Ovary (tissue), 9 donors: ENCODE measurements around the gene MCM9. TPM values are rescaled to one million over a fixed set of nuclear protein-coding genes. Genes with fewer than 3 reads are reported as not detected.

ENCODE experiments used
- DNase-seq, 5 donors: peaks; one replicate each; pipeline ENCODE4 v3.0.0-alpha.2; 2019 to 2020
- H3K27ac ChIP-seq, 2 donors: fragments of 200-600 bp; one replicate each; pipeline versions ENCODE4 v1.5.1 to v1.8.0; 2019 to 2022
- H3K27me3 ChIP-seq: fragments of 200-600 bp; one replicate; pipeline ENCODE4 v1.8.0; 2022
- H3K36me3 ChIP-seq: fragments of 200-600 bp; sonication (generic); one replicate; pipeline ENCODE4 v1.5.1; 2019
- H3K4me1 ChIP-seq: one replicate; pipeline ENCODE4 v1.8.1; 2013; ENCODE audit warnings: mild to moderate bottlenecking, moderate library complexity; ENCODE audit not compliant: insufficient read depth
- H3K4me3 ChIP-seq: fragments of 200-600 bp; sonication (generic); one replicate; pipeline ENCODE4 v1.5.1; 2017
- H3K9me3 ChIP-seq, 2 donors: fragments of 200-600 bp in 1 of 2; sonication (generic) in 1 of 2; one replicate each; pipeline versions ENCODE4 v1.5.1 to v1.8.1; 2013 to 2019; ENCODE audit warnings: mild to moderate bottlenecking in 1 of 2, moderate library complexity in 1 of 2
- CTCF ChIP-seq, 3 donors: fragments of 450-650 bp in 2 of 3; fragments of 200-600 bp in 1 of 3; IDR thresholded peaks; one replicate each; pipeline versions ENCODE4 v1.5.1 to v1.8.0; 2016 to 2022; ENCODE audit warnings: antibody characterized with exemption in 3 of 3, mild to moderate bottlenecking in 1 of 3
- EP300 ChIP-seq: sonication (generic); formaldehyde crosslinking; IDR thresholded peaks from one replicate; pipeline ENCODE4 v1.6.1; 2017; ENCODE audit warnings: antibody characterized with exemption
- POLR2A ChIP-seq: fragments of 450-650 bp; IDR thresholded peaks from one replicate; pipeline ENCODE4 v1.6.1; 2017; ENCODE audit warnings: antibody characterized with exemption, mild to moderate bottlenecking, moderate library complexity
- WGBS, 3 donors: extraction: QIAGEN DNeasy Blood & Tissue Kit in 1 of 3; methylation state at CpG; one replicate each; pipeline versions ENCODE4 v1.1.5 to v1.1.7; 2013 to 2017; 5-methylcytosine and 5-hydroxymethylcytosine counted together
- intact Hi-C, 4 donors: fragments of 100-400 bp; cut with DNase I; formaldehyde crosslinking; loops; one replicate each; pipeline versions ENCODE4 v1.11.0 to v1.15.1; 2022 to 2023
- polyA plus RNA-seq, 2 donors: library from polyadenylated mRNA; stranded (reverse); fragments of 200-250 nt in 1 of 2; fragments of 350-450 nt in 1 of 2; fragmentation: Illumina TruSeq in 1 of 2; extraction: RNeasy Lipid Tissue Mini Kit (QIAGEN cat#74804) in 1 of 2; gene quantifications; one replicate each; pipeline ENCODE4 v1.2.3, GENCODE V29; 2013 to 2014
- total RNA-seq, 7 donors: library from RNA; depleted of rRNA in 2 of 7; stranded (reverse); fragments of >200 nt in 2 of 7; fragmentation: NEBNext Ultra II Directional in 3 of 7; extraction: Animal tissue kit (Norgen Biotek cat#: 25700) in 3 of 7; gene quantifications; one replicate each; pipeline versions ENCODE4 v1.1.0 to v1.2.4, GENCODE V29; 2016 to 2023
- donor health status: DM: no; HTN: no; CAD: no; lungs with moderate emphysema.
- donor health status: DM: no; HTN: no; CAD: no.
- donor health status: Bipolar disorder and iron deficiency.
- donor health status: DM: yes; HTN: yes; CAD: no.
- donor health status: DM: no; HTN: no; CAD: no.
- donor health status: DM: yes; HTN: yes; CAD: no.

The MCM9 gene
- total and polyA plus RNA-seq, 9 donors = 5.5 to 17.5 (median 11.2) TPM

GRCh38 chr6:118808793-118809638, 125.9 kb downstream of the MCM9 start:
- 81 to 84% (median 84%) methylated on average over 5 of the region's 5 CpGs for WGBS, 3 donors
- no peak for TF ChIP-seq CTCF (IDR thresholded peaks at IDR 0.05)
- TF ChIP-seq POLR2A = no peak
- TF ChIP-seq EP300 = no peak
- Histone ChIP-seq H3K4me1 (no peaks in the 10 kb centered on the region), H3K36me3 (no peaks in the 10 kb centered on the region), H3K27ac (no peak overlapping the region), H3K9me3 (no peaks in the 10 kb centered on the region), H3K27me3 (no peaks in the 10 kb centered on the region), H3K4me3 (no peak overlapping the region)
- DNase-seq = no peak
- intact Hi-C loops = loop anchor here in 1 of 4 donors (10.0 kb wide), 1 partner anchor 524 kb away; no protein-coding TSS in a partner anchor

GRCh38 chr6:118804091-118804490, 130.9 kb downstream of the MCM9 start:
- Histone ChIP-seq H3K4me1 (no peaks in the 10 kb centered on the region), H3K36me3 (no peaks in the 10 kb centered on the region), H3K4me3 (no peak overlapping the region), H3K9me3 (no peaks in the 10 kb centered on the region), H3K27ac (no peak overlapping the region), H3K27me3 (no peaks in the 10 kb centered on the region)
- WGBS, 3 donors = 87 to 94% (median 89%) methylated on average over 4 of the region's 4 CpGs
- no peak for DNase-seq
- no peak for TF ChIP-seq POLR2A
- TF ChIP-seq EP300 = no peak
- TF ChIP-seq CTCF (IDR thresholded peaks at IDR 0.05) = no peak
- intact Hi-C loops = loop anchor here in 2 of 4 donors (5.0 to 10.0 kb wide), 2 partner anchors 519 to 522 kb away; no protein-coding TSS in a partner anchor

- intact Hi-C loops = loop anchor here in 2 of 4 donors (5.0 to 10.0 kb wide), 2 partner anchors 516 to 519 kb away; no protein-coding TSS in a partner anchor
- no peaks in the 10 kb centered on the region for H3K36me3 ChIP-seq
- H3K4me1 ChIP-seq = no peaks in the 10 kb centered on the region
- H3K9me3 ChIP-seq = no peaks in the 10 kb centered on the region
- TF ChIP-seq EP300 (no peak), POLR2A (no peak), CTCF (IDR thresholded peaks at IDR 0.05) (no peak)
- 86 to 88% (median 87%) methylated on average over 6 of the region's 6 CpGs for WGBS, 3 donors
- no peak for DNase-seq
- H3K4me3 ChIP-seq = no peak overlapping the region
- H3K27me3 ChIP-seq = no peaks in the 10 kb centered on the region
- no peak overlapping the region for H3K27ac ChIP-seq
Observed at GRCh38 chr6:118801257-118801656, 133.7 kb downstream of the MCM9 start.

DNA sequence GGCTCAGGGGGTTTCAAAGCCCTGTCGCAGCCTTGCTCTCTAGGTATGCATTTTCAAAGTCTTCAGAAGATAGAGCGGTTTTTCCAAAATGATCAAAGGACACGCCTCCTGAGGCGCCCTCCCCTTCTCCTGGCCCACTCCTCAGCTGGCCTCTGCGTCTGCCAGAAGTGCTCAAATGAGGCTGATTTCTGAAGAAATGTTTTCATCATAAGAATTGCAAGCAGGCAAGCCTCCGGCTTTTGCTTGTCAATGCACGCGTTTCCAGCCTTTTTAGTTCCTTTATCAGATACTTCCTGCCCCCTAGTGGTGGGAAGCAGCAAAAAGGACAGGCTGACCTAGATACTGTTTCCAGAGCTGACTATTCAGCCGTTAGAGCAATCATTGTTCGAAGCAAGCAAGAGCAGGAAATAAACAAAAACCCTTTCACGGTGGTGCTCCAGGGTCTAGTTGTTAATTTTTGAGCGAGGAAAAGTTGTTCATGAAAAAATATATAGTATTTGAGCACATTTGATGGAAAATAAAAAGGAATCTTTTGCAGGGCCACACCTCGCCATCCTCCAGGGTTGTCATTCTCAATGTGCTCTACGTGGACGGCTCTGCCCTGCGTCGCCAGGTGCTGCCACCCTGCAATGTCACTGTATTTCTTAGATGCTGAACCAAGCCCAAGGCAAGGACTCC, 134.4 kb downstream of the MCM9 start:
- no peak overlapping the region for H3K4me3 ChIP-seq
- TF ChIP-seq EP300 = no peak
- no peak for TF ChIP-seq POLR2A
- TF ChIP-seq CTCF (IDR thresholded peaks at IDR 0.05) = peak; percentile 61 to 87 (median 73)
- no peaks in the 10 kb centered on the region for H3K9me3 ChIP-seq
- peak; percentile 68 to 84 (median 78) for DNase-seq
- H3K27ac ChIP-seq = no peak overlapping the region
- intact Hi-C loops = loop anchor here in 2 of 4 donors (5.0 to 10.0 kb wide), 2 partner anchors 516 to 518 kb away; no protein-coding TSS in a partner anchor
- no peaks in the 10 kb centered on the region for H3K27me3 ChIP-seq
- H3K36me3 ChIP-seq = no peaks in the 10 kb centered on the region
- H3K4me1 ChIP-seq = no peaks in the 10 kb centered on the region
- 14 to 19% (median 15%) methylated on average over 17 of the region's 17 CpGs for WGBS, 3 donors
